GM08714 (cell line): ENCODE data around the gene NRXN3.

Source experiments
- H3K4me3 ChIP-seq: fragments of 200-500 bp; sonication (Bioruptor generic); 2 replicates; pipeline ENCODE4 v1.5.1; 2014; ENCODE audit warnings: mild to moderate bottlenecking, low read length, inconsistent platforms
- ZNF274 ChIP-seq: IDR thresholded peaks from 2 replicates; pipeline ENCODE4 v1.6.1; 2012; ENCODE audit warnings: mild to moderate bottlenecking, low read depth, low read length

Gene NRXN3

DNA sequence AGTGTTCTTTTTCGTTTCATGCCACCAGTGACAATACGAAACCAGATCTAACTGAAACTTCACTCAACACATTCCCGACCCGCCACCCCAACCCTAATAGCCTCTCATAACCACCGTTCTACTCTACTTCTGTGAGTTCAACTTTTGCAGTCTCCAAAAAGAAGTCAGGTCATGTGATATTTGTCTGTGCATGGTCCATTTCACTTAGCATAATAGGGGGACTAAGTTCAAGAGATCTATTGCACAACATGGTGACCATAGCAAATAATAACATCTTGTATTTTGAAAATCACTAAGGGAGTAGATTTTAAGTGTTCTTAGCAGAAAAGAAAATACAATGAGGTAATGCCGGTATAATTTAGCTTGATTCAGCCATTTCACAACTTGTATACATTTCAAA is 1664.7 kb downstream of the NRXN3 start:
- no peak overlapping the region for H3K4me3 ChIP-seq
- TF ChIP-seq ZNF274, result no peak

DNA sequence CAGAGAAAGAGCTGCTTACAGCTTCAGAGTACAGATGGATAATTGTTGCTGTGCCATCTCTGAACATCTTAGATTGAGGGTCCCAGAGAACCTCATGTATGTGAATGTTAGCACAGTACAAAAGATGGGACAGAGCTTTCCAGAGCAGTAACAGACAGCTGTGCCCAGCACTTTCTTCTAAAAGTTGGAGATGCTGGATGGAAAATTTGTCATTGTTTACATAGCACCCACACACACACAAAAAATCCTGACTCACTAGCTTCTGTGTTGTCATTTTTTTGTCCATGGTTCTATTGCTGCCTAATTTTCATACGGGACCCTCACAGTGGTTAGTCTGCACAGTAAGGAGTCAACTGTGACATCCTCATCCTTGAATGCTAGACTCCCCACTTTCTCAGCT is 1666.4 kb downstream of the NRXN3 start:
- TF ChIP-seq ZNF274, result no peak
- no peak overlapping the region for H3K4me3 ChIP-seq

DNA sequence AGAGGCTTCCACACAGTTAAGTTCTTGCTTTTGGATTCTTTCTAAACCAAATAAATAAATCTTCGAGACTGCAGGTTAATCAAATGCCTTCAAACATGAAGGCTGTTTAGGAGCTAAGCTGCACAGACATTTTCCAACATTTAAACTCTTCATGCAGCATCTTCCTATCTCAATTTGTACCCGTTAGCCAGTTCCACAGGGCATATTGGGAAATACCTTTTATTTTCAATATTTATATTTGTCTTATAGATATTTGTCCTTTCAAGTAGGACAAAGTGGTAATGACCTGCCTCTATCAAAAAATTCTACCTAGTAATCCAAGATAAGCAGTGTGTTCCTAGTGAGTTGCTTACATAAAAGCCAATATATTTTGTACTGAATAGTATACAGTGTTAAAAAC is 1667.5 kb downstream of the NRXN3 start:
- no peak for TF ChIP-seq ZNF274
- H3K4me3 ChIP-seq, result no peak overlapping the region

DNA sequence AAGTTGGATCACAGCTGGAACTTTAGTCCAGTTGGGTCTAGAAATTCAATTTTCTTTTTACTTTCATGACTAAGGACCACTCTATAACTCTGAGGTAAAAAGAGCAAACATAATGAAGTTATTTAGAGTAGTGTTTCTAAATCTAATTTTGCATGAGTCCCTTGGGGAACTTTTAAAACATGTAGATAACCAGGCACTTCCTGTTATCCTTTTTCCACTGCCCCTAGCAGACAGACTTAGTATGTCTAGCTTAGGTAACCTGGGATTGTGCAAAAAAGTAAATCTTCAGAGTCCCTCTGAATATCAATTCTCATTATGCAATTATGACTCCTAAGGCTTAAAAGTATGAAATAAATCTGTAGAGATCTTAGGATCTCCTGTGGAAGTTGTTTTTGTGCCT is 1669.9 kb downstream of the NRXN3 start:
- no peak for TF ChIP-seq ZNF274
- H3K4me3 ChIP-seq, result no peak overlapping the region

DNA sequence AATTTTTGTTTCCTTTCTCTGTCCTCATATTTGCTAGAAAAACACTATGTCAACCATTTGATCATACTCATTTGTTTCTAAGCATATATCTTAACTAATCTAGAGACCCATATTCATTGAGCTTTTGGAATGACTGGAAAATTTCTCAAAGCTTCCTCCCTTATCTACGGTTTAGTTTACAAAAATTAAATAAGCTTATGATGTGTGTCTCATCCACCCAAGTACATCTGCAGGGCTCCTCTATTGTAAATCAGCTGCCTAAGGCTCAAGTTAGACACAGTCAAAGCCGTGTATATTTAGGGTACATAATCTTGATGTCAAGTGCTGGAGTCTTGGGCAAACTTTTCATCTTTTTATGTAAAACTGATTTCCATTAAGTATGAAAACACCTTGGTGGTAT is 1670.7 kb downstream of the NRXN3 start:
- TF ChIP-seq ZNF274, result no peak
- no peak overlapping the region for H3K4me3 ChIP-seq

DNA sequence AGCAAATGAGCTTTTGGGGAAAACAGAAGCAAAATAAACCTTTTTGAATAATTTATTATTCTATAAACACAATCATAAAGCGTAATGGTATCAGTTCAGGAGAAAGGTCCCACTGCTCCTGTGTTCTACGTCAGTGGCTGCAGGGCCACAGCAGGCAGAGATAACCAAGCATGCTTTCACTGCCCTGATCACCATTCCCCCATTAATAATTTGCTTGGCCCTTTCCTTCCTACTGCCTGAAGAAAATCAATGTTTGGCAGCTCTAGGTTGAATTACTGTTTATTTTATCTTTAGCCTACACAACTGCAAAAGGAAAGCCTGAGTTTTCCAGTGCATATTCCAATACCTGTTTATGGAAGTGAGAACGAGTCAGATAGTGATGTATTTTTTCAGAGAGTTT is 1671.3 kb downstream of the NRXN3 start:
- no peak for TF ChIP-seq ZNF274
- no peak overlapping the region for H3K4me3 ChIP-seq

DNA sequence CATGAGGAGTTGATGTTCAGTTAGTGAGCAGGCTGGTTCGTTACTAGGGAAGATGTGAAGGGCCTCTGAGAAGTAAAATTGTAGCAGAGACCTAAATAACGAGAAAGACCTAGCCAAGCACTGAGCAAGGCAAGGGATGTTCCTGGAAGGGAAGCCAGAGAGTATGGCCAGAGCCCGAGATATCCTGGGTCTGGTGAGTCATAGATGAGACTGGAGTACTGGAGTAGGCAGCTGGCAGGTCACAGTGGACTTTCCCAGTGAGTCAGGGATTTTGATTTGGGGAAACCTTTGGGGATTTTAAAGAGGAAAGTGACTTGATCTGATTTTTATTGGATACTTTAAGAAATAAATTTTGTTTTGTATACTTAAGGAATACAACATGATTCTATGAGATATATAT is 1672.1 kb downstream of the NRXN3 start:
- TF ChIP-seq ZNF274, result no peak
- no peak overlapping the region for H3K4me3 ChIP-seq

DNA sequence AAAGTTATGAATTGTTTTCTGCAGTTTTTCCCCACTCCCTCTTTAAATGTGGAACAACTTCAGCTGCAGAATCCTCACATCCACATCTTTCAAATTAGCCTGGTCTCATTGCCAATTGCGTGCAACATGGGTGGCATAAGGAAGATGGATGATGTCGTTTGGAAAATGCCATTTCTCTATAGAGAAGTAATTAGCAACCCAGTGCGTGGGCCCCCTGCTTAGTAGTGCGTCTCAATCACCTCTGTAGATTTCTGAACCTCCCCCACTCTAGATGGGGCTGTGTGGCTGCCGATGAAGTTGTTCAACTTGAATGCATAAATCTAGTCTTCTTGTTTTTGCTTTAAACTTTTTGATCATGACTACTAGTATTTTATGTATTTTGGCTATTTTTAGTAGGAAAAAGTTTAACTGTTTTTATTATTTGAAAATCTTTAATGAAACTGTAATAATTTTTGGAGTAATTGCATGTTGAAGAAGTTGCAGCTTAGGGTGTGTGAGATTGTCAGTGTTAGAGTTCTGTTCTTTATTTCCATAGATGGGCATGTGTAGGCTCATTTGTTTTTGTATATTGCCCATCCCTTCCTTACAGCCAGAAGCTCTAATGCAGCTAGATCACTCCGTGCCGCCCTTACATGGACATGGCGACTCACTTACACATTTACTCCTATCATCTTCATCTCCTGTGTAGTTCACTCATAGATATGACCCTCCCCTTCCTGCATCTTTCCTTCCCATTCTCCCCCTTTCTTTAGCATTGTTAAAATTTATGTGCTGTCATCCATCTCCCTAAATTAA is 1683.0 kb downstream of the NRXN3 start:
- no peak for TF ChIP-seq ZNF274
- no peak overlapping the region for H3K4me3 ChIP-seq

DNA sequence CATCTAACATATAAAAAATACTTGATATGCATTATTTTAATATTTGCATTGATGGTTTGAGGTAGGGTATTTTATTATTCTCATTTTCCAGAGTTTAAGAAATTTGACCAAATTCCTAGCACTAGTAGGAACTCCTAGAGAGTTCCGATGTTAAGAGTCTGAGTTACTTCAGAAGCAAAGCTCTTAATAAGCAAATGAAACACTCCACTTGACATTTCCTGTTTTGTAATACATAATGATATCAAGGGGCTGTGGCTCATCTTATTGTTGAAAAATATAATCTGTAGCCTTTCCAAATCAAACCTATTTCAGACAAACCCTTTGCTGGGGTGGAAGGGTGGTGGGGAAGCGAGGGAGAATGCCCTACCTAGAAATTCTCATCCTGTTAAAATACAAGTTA is 1685.6 kb downstream of the NRXN3 start:
- no peak overlapping the region for H3K4me3 ChIP-seq
- TF ChIP-seq ZNF274, result no peak

DNA sequence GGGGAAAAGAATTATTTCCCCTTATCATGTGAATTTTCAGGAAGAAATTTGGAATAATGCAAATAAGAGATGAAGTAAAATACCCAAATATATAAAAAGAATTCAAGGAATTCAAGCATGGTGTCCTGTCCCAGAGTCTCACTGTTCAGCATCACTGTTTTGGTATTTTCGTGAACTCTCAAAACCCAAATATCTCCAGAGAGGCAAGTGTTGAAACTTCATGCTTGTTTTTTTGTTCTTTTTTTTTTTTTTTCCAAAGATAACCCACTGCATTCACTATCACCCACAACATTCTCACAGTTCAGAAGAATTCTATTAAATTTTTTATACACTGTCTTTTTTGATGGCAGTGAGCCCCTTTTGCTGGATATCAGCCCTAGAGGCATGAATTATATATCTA is 1686.2 kb downstream of the NRXN3 start:
- no peak overlapping the region for H3K4me3 ChIP-seq
- TF ChIP-seq ZNF274, result no peak

DNA sequence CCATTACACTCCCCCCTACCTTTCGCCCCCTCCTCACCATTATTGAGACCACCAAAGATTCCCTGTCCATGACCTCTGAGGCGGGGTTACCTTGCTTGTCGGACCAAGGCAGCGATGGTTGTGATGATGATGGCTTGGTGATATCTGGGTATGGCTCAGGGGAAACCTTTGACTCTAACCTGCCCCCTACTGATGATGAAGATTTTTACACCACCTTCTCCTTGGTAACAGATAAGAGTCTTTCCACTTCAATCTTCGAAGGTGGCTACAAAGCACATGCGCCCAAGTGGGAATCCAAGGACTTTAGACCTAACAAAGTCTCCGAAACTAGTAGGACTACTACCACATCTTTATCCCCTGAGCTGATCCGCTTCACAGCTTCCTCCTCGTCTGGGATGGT is 1690.9 kb downstream of the NRXN3 start:
- TF ChIP-seq ZNF274, result no peak
- H3K4me3 ChIP-seq, result no peak overlapping the region

DNA sequence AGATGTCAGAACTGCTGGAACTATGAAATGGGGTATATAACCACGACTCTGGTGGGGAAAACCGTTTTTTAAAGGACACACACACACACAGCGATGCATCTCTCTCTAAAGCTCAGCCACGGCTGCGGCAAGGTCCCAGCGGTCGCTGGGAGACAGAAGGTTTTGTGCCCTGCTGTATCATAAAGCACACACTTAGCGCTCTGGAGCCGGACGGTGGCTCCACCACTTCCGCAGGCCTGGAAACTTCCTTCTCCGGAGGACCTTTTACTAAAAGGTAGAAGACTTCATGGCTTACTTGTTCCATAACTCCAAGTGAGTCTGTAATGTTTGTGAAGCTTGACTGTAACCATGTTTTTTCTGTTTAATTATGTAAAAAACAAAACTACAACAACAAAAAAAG is 1691.9 kb downstream of the NRXN3 start:
- TF ChIP-seq ZNF274, result no peak
- H3K4me3 ChIP-seq, result no peak overlapping the region

DNA sequence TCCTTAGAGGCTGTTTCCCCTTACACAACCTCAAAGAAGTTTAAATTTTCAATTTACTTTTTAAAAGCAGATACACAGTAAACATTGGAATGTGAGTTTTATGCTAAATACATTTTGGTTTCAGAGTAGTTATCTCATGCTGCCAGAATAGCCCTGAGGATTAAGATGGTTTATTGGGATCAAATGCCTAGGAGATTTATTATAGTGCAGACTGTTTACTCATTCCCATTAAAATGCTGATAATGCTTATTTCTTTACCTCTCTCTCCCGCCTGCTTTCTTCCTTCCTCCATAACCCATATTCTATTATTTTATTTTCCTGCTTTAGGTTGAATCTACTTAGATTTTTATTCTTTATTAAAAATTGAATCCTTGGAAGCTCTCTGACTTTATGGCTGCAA is 1701.0 kb downstream of the NRXN3 start:
- H3K4me3 ChIP-seq, result no peak overlapping the region
- no peak for TF ChIP-seq ZNF274

DNA sequence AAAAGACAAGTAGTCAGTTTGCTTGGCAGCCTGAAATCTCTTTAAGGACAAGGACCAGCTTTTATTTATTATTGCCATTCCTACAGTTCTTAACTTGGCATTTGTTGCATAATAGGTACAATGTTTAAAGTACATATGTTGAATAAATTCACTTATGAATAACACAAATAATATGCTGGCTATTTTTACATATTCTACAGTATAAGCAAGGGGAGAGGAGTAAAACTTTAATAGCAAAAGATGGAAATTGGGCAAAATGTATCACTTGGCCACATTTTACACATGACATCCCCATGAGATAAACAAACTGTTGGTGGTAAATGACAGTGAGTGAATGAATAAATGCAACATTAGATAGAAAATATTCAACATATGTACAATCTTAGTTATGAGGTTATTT is 1708.1 kb downstream of the NRXN3 start:
- no peak for TF ChIP-seq ZNF274
- H3K4me3 ChIP-seq, result no peak overlapping the region

DNA sequence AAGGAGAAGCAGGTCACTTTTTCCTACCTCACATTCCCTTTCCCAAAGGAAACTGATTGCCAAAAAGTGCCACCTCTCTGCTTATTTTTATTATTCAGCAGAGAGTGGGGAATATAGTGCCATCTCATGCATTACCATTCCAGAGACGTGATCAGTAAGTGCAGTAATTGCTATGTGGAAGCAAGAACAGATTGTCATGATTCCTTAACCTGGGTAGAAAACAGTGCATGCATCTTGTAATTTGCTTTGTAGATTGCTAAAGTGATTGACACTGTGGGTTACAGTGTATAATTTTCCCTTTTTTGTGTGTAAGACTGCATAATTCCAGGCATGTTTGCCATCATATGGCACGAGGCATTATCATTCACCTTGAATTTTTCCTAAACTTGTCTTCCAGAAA is 1708.6 kb downstream of the NRXN3 start:
- no peak overlapping the region for H3K4me3 ChIP-seq
- TF ChIP-seq ZNF274, result no peak

DNA sequence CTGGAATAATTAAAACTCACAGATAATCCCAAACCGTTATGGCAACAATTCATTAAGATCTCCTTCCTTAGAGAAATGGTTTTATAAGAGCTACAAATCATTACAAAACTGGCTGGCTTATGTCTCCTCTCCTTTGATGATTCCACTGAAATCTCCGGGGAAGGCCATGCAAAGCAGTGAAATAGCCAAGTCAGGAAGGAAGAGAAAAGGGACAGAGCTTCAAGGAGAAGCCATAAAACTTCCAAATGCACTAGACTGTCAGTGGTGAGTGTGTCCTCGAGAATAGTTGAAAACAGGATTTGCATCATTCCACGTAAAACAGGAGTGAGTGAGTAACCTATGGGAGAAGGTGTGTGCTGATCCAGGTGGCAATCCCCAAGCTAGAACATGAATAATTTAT is 1711.1 kb downstream of the NRXN3 start:
- H3K4me3 ChIP-seq, result no peak overlapping the region
- TF ChIP-seq ZNF274, result no peak
